Uterus (tissue), 2 donors: ENCODE measurements around the gene GMCL2.

ENCODE experiments used
- CTCF ChIP-seq, 4 experiments: fragments of 200-600 bp in 2 of 4; fragments of 450-650 bp in 2 of 4; sonication (generic) in 2 of 4; IDR thresholded peaks; one replicate each; pipeline ENCODE4 v1.5.1; 2016 to 2019; ENCODE audit warnings: antibody characterized with exemption in 4 of 4, mild to moderate bottlenecking in 2 of 4, moderate library complexity in 1 of 4
- POLR2A ChIP-seq, 2 donors: fragments of 450-650 bp; IDR thresholded peaks; one replicate each; pipeline ENCODE4 v1.6.1; 2016; ENCODE audit warnings: antibody characterized with exemption in 2 of 2, mild to moderate bottlenecking in 1 of 2, moderate library complexity in 1 of 2

GRCh38 chr5:178192787-178193186, 5.6 kb upstream of the GMCL2 start:
- TF ChIP-seq CTCF (IDR thresholded peaks at IDR 0.05) = no peak
- TF ChIP-seq POLR2A (IDR thresholded peaks at IDR 0.05) = no peak
